Measurements from ENCODE around the gene MEIOB. TPM values are rescaled to one million over a fixed set of nuclear protein-coding genes. Genes with fewer than 3 reads are reported as not detected.
A peak's percentile ranks its signal among the peaks of the same experiment; 100 is the strongest.
"Not testable (repeated sequence)": the region's sequence is repeated elsewhere in the genome, so short reads cannot be mapped to it uniquely, and the experiment has no call there.

MEIOB gene, protein sequence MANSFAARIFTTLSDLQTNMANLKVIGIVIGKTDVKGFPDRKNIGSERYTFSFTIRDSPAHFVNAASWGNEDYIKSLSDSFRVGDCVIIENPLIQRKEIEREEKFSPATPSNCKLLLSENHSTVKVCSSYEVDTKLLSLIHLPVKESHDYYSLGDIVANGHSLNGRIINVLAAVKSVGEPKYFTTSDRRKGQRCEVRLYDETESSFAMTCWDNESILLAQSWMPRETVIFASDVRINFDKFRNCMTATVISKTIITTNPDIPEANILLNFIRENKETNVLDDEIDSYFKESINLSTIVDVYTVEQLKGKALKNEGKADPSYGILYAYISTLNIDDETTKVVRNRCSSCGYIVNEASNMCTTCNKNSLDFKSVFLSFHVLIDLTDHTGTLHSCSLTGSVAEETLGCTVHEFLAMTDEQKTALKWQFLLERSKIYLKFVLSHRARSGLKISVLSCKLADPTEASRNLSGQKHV
- total RNA-seq = 0.26 TPM in 1 of 2 replicates, not detected in the other

DNA sequence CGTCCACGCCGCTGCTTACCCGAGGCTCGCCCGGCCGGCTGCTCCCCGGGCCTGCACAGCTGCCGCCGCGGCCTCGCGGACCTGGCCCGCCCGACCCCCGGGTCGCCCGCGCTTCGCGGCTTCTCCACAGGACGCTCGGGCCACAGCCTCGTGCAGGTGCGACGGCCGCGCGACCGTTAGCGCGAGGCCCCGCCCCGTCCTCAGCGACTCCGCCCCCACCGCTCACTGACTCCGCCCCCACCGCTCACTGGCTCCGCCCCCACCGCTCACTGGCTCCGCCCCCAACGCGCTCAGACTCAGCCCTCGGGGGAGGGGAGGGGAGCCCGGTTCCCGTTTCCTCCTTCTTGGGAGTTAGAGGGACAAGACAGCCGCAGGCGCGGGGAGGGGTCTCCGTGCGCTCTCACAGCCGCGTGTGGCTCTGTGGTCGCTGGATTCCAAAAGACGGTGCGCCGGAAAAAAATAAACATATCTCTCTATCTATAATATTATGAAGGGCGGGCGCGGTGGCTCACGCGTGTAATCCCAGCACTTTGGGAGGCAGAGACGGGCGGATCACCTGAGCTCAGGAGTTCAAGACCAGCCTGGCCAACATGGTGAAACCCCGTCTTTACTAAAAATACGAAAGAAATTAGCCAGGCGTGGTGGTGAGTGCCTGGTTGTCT lies at the start of gene MEIOB:
TSS of gene MEIOB (minus strand) at position 191 of the 662 bp plus-strand sequence. CDS start 3,989 bp downstream, outside the sequence.
- no peaks in the 10 kb centered on the region for H3K36me3 ChIP-seq (ENCODE audit: control insufficient read depth, insufficient read depth, low read length)
- H3K27me3 ChIP-seq (ENCODE audit: control insufficient read depth, insufficient read depth, low read length) = peaks cover 2% of the 10 kb centered on the region
- no peak for FAIRE-seq
- H3K4me3 ChIP-seq (ENCODE audit: low read depth, low read length) = no peak within 1 kb of the TSS
- no peak for DNase-seq (ENCODE audit: low read depth)
- no peak for TF ChIP-seq CTCF (IDR thresholded peaks at IDR 0.05; ENCODE audit: insufficient read depth, low read length, severe bottlenecking)

- Histone ChIP-seq H3K27me3 (ENCODE audit: control insufficient read depth, insufficient read depth, low read length) (peaks cover 51% of the 10 kb centered on the region), H3K36me3 (ENCODE audit: control insufficient read depth, insufficient read depth, low read length) (no peaks in the 10 kb centered on the region), H3K4me3 (ENCODE audit: low read depth, low read length) (no peak overlapping the region)
- no peak for TF ChIP-seq CTCF (IDR thresholded peaks at IDR 0.05; ENCODE audit: insufficient read depth, low read length, severe bottlenecking)
- DNase-seq (ENCODE audit: low read depth) (no peak), FAIRE-seq (no peak)
Measured at GRCh38 chr16:1920727-1921171, 48.8 kb upstream of the MEIOB start.

DNA sequence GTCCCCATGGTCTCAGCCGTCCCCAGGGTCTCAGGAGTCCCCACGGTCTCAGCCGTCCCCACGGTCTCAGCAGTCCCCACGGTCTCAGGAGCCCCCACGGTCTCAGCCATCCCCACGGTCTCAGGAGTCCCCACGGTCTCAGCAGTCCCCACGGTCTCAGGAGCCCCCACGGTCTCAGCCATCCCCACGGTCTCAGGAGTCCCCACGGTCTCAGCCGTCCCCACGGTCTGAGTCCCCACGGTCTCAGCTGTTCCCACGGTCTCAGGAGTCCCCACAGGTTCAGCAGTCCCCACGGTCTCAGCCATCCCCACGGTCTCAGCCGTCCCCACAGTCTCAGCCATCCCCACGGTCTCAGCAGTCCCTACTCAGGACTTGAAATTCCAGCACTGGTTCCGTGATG lies 48.2 kb upstream of the MEIOB start:
- peaks cover 50% of the 10 kb centered on the region for H3K27me3 ChIP-seq (ENCODE audit: control insufficient read depth, insufficient read depth, low read length)
- peak; percentile 89 for FAIRE-seq
- not testable (repeated sequence) for H3K36me3 ChIP-seq (ENCODE audit: control insufficient read depth, insufficient read depth, low read length); DNase-seq (ENCODE audit: low read depth); H3K4me3 ChIP-seq (ENCODE audit: low read depth, low read length)

GRCh38 chr16:1919327-1919998 lies 47.5 kb upstream of the MEIOB start:
- Histone ChIP-seq H3K27me3 (ENCODE audit: control insufficient read depth, insufficient read depth, low read length) (peaks cover 47% of the 10 kb centered on the region), H3K36me3 (ENCODE audit: control insufficient read depth, insufficient read depth, low read length) (no peaks in the 10 kb centered on the region), H3K4me3 (ENCODE audit: low read depth, low read length) (no peak overlapping the region)
- DNase-seq (ENCODE audit: low read depth) (no peak), FAIRE-seq (no peak)
- no peak for TF ChIP-seq CTCF (IDR thresholded peaks at IDR 0.05; ENCODE audit: insufficient read depth, low read length, severe bottlenecking)

GRCh38 chr16:1918351-1919326 lies 46.7 kb upstream of the MEIOB start, which contains the start of gene HS3ST6:
TSS of gene HS3ST6 (minus strand) at chr16:1918415. CDS start at chr16:1918323, 92 bp downstream.
- no peak for TF ChIP-seq CTCF (IDR thresholded peaks at IDR 0.05; ENCODE audit: insufficient read depth, low read length, severe bottlenecking)
- H3K4me3 ChIP-seq (ENCODE audit: low read depth, low read length) = no peak within 1 kb of the TSS
- no peaks in the 10 kb centered on the region for H3K36me3 ChIP-seq (ENCODE audit: control insufficient read depth, insufficient read depth, low read length)
- DNase-seq (ENCODE audit: low read depth) (no peak), FAIRE-seq (no peak)
- peaks cover 43% of the 10 kb centered on the region for H3K27me3 ChIP-seq (ENCODE audit: control insufficient read depth, insufficient read depth, low read length)
